Measurements from ENCODE around the gene EMD.
"Not testable (repeated sequence)": the region's sequence is repeated elsewhere in the genome, so short reads cannot be mapped to it uniquely, and the experiment has no call there.

GRCh38 chrX:154343620-154344019 is 35.5 kb upstream of the EMD start:
- TF ChIP-seq EZH2phosphoT487 (IDR thresholded peaks at IDR 0.05; ENCODE audit: low read length); CTCF (IDR thresholded peaks at IDR 0.05; ENCODE audit: low read length); EZH2 (optimal IDR thresholded peaks at IDR 0.05; ENCODE audit: low read depth, low read length): not testable (repeated sequence)

Data from MM.1S (cell line).